SIG-M5 treated with dmso at 0.1 percent for 504 hours (cell line): ENCODE results near the gene NLRP11.

ENCODE experiments used
- DNase-seq: peaks from one replicate; lab custom pipeline; 2025; ENCODE audit not compliant: unreplicated experiment; lab: John Stamatoyannopoulos, UW

NLRP11 gene

DNA sequence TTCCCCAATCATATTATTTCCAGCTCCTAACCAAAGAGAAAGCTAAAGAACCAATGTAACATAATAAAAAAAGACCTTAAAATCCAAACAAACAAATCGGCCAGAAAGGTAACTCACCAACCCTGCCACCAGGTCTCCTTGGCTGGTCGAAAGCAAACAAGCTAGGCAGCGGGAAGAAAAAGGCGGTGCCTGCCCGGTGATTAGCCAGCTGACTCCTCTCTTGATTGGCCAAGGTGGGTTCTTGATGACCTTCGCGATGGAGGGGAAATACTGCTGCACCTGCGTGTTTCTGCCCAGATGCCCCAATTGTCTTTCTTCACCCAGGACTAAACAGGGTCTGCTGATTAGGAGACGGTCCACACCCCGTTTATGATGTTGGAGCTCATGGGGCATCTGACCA lies at the start of gene NLRP11:
Gene NLRP11, minus strand, starts transcription at position 154 of the 400 bp plus-strand sequence. CDS start 13,825 bp downstream, outside the sequence.
- no peak for DNase-seq

DNA sequence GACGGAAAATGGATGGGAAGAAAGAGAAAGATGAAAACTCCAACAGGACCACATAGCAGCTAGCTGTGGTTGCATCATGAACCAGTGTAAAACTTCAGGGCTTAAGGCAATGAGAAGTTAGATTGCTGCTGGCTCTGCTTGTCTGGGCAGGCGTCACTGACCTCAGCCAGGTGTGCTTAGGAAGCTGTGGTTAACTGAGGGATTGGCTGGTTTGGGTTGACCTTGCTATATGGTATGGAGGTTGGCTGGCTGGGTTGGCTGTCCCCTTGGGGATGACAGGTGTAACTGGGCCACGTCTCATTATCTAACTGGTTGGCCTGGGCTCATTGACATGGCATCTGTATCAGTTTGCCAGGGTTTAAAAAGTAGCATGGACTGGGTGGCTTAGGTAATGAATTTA lies 45.4 kb upstream of the NLRP11 start:
- DNase-seq: no peak

GRCh38 chr19:55870736-55871135 lies 38.9 kb upstream of the NLRP11 start:
- DNase-seq: no peak

DNA sequence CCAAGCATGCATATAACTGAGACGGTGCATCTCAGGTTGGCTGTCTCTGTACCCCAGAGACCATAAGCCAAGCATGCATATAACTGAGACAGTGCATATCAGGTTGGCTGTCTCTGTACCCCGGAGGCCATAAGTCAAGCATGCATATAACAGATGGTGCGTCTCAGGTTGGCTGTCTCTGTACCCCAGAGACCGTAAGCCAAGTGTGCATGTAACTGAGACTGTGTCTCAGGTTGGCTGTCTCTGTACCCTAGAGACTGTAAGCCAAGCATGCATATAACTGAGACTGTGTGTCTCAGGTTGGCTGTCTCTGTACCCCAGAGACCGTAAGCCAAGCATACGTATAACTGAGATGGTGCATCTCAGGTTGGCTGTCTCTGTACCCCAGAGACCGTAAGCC lies 35.3 kb upstream of the NLRP11 start:
- no peak for DNase-seq

DNA sequence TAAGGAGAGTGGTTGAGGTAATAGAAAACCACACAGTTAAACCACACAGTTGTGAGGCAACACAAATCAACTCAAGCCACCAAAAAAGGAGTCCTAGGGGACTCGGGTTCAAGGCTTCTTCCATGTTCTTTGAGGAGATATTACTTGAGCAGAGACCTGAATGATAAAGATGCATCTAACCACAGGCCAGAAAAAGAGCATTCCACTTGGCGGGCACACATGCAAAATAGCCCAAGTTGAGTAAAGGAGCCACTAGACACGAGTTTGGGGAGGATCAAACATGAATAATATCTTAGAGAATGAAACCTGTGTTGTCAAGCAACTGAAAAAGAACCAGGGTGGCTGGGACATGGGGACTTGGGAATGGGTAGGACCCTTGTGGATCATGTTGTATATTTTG lies 34.7 kb upstream of the NLRP11 start:
- no peak for DNase-seq

GRCh38 chr19:55858969-55859368 lies 27.2 kb upstream of the NLRP11 start:
- no peak for DNase-seq

DNA sequence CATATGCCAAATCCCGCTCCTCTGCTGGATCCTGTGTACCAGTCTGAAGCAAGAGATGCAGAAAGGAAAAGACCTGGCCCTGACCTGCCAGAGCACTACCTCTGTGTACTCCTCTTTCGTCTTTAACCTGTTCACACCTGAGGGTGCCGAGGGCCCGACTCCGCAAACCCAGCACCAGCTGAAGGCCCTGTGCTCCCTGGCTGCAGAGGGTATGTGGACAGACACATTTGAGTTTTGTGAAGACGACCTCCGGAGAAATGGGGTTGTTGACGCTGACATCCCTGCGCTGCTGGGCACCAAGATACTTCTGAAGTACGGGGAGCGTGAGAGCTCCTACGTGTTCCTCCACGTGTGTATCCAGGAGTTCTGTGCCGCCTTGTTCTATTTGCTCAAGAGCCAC lies 26.6 kb upstream of the NLRP11 start:
- no peak for DNase-seq

GRCh38 chr19:55857974-55858373 lies 26.2 kb upstream of the NLRP11 start:
- DNase-seq: no peak

DNA sequence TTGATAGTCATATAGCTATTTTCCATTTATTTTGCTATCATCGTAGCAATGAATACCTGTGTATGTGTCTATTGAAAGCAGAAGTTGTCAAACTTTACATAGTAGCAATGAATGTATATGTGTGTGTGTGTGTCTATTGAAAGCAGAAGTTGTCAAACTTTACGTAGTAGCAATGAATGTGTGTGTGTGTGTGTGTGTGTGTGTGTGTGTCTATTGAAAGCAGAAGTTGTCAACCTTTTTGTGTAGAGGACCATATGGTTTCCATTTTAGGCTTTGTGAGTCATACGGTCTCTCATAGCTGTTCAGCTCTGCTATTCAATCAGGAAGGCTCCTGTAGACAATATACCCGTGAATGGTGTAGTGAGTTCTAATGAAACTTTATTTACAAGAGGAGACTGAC lies 25.4 kb upstream of the NLRP11 start:
- DNase-seq: no peak

DNA sequence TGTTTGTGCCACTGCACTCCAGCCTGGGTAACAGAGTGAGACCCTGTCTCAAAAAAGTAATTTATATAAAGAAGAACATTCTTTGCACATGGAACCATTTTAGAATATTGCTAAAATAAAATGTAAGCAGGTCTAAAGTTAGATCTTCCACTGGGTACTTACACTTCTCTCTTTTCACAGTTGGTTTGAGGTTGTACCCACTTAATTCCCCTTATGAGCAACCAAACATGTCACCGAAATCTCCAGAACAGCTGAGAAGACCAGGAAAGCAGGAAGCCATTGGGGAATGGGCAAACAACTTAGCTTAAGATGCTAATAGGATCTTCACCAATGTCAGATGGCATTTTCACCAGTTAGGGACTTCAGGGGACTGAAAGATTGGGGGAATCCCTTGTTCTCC lies 23.4 kb upstream of the NLRP11 start:
- DNase-seq: no peak

DNA sequence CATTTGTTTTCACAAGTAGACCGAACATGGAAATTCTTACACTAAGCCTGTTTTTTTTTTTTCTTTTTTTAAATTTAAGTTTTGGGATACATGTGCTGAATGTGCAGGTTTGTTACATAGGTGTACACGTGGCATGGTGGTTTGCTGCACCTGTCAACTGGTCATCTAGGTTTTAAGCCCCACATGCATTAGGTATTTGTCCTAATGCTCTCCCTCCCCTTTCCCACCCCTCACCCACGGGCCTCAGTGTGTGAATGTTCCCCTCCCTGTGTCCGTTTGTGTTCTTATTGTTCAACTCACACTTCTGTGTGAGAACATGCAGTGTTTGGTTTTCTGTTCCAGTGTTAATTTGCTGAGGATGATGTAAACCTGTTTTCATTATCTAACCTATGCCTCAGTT lies 7.1 kb upstream of the NLRP11 start:
- no peak for DNase-seq

DNA sequence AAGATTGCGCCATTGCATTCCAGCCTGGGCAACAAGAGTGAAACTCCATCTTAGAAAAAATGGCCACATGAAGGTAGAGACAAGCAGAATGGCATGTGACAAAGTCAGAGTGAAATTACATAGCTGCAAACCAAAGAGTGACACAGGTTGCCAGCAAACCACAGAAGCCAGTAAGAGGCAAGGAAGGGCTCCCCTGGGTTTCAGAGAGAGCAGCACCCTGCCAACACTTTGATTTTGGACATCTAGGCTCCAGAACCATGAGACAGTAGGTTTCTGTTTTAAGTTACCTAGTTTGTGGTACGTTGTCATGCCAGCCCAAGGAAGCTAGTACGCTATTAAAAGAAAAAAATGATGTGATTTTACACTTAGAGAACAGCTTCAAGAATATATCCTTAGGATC lies 6.5 kb upstream of the NLRP11 start:
- DNase-seq: no peak

DNA sequence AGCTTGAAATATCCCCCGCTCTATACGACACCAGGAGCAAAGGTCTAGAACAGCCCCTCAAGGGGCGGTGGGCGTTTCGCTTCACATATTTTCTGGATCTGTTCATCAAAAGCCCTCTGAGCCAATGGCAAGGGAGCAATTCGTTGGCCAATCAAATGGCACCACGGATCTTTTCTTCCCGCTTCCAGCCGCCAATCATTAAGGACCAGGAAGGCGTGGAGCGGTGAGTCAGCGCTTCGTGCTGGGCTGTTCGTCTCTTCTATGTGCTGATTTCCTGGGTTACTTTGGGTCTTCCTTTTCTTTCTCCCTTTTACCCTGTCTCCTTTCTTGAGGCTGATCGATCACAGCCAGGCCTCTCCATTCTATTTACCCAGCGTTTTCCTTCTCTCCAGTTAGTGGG lies 4.5 kb upstream of the NLRP11 start, which contains the start of gene NLRP4:
Gene NLRP4, plus strand, starts transcription at position 201 of the 400 bp plus-strand sequence. CDS start 15,541 bp downstream, outside the sequence.
- DNase-seq: no peak

DNA sequence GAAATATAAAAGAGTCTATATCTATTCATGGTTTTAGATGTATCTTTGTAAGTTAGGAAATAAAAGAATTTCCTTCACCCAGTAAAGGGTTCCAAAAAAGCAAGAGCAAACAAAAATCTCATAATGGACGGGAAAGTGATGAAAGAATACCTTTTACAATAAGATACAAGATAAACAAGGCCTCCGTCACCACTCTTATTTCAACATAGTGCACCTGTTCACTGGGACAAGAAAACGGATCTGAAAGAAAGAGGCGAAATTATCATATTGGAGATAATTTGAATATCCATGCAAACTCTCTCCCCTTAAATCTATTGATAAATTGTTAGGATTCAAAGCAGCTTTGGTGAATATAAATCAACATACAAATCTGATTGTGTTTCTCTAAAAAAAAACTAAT lies 877 bp upstream of the NLRP11 start:
- DNase-seq: no peak

DNA sequence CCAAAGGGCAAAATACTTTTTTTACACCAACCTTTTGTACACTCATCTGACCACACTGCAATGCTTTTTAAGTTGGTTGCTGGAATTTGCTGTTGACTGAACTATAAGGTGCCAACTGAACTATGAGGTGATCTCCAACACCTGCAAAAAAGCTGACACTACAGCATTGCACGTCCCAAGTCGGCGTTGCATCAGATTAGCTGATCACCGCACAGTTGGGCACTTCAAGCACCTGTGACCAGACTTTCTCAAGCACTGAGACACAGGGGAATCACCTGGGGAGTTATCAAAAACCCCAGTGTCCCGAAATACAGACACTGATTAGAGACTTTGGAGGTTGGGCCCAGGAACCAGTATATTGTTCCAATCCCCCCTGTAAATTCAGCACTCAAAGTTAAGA lies 1.1 kb downstream of the NLRP11 start:
- DNase-seq: no peak

DNA sequence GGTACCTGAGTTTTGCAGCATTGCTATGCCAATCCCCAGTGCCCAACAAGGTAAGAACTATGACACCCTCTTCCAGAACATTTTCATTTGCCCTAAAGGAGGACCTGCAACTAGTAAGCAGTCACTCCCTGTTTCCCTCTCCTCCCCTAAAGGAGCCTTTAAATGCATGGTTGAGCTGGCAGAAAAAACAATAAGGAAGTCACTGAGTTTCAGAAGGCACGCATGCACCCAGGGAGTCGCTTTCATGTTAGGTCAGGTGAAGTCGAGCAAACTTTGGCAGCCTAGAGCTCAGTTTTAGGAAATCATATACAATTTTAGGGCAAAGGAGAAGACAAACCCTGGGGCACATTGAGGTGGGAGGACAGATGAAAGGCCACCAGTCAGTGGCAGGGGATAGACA lies 11.8 kb downstream of the NLRP11 start:
- no peak for DNase-seq

DNA sequence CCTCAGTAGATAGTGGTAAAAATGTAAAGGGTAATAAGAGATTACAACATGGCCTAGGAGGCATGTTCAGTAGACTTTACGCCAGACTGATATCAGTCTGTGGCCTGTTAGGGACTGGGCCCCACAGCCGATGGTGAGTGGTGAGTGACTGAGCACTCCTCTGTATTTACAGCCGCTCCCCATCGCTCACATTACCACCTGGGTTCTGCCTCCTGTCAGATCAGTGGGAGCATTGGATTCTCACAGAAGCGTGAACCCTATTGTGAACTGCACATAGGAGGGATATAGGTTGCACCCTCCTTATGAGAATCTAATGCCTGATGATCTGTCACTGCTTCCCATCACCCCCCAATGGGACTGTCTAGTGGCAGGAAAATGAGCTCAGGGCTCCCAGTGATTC lies 17.9 kb downstream of the NLRP11 start:
- no peak for DNase-seq

- DNase-seq: no peak
Measured at GRCh38 chr19:55812449-55812848, 19.4 kb downstream of the NLRP11 start.

GRCh38 chr19:55811340-55811739 lies 20.5 kb downstream of the NLRP11 start:
- no peak for DNase-seq

DNA sequence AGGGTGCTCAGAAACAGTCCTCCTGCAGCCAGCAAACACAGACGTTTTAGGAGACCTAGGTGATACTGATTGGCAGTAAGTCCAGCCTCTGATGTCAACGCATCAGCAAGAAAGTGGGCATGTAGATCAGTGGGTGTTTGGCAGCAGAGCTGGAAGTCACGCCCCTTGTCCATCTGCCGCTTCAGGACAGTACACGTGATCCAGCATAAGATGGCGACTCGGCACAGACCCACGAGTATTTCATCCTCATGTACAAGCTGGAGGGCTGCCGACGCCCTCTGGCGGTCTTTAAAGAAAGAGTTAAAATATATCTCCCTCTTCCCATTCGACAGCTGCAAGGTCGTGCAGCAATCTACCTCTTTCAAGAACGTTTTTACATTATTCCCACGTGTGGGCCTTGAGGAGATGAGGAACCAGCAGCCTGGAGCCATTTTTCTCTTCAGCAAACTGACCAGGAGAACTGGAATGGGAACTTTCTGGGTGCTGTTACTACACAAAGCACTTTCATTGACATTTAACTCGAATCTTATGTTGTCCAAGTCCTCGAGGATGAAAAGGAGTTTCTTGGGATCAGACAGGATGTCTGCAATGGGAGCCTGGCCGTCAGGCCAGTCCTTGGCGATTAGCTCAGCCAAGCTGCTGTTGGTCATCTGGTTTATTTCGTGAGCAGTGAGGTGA lies 22.3 kb downstream of the NLRP11 start:
- peak; percentile 34 for DNase-seq

DNA sequence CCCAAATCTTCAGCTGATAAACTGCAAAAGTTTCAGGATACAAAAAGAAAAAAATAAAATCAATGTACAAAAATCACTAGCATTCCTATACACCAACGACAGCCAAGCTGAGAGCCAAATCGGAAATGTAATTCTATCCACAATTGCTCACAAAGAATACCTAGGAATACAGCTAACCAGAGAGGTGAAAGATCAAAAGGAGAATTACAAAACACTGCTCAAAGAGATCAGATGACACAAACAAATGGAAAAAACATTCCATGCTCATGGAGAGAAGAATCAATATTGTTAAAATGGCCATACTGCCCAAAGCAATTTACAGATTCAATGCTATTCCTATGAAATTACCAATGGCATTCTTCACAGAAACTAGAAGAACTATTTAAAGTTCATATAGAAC lies 29.5 kb downstream of the NLRP11 start:
- no peak for DNase-seq

- DNase-seq: no peak
Measured at GRCh38 chr19:55801416-55801815, 30.4 kb downstream of the NLRP11 start.

DNA sequence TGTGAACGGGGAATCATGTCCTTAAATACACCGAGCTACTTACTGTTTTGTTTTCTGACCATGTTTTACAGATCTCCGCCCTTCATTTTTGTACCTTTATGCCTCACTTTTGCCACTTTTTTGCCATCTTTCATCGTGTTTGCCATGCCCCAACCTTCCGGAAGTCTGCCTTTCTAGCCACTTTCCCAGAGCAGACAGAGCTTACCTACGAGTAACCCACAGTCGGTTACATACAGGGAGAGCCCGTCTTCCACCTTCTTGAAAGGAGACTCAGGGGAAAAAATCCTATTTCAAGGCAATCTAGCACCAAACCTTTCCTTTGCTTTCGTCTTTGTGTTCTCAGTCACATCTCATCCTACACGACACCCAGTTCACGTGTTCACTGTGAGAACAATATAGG lies 36.8 kb downstream of the NLRP11 start:
- no peak for DNase-seq
